Endothelial cell of umbilical vein (primary cell): ENCODE measurements around the gene CACNA1C. TPM values are rescaled to one million over a fixed set of nuclear protein-coding genes. Genes with fewer than 3 reads are reported as not detected.

ENCODE experiments used
- BruUV-seq: library from RNA; stranded (reverse); fragments of 400-500 nt; replicated peaks from 2 replicates; lab custom pipeline; 2021; lab: Mats Ljungman, UMichigan
- CTCF ChIA-PET: fragments of 300-600, 350-600 bp; sonication (Branson Sonifier 250); formaldehyde crosslinking; loops from one replicate; lab custom pipeline; 2021; ENCODE audit warnings: antibody characterized with exemption, inconsistent platforms; lab: Charles Lee
- POLR2A ChIA-PET: fragments of 300-600, 350-600 bp; sonication (Branson Sonifier 250); formaldehyde crosslinking; loops from one replicate; lab custom pipeline; 2021; ENCODE audit warnings: antibody characterized with exemption, inconsistent platforms; lab: Charles Lee
- DNase-seq: peaks from one replicate; pipeline ENCODE4 v3.0.0-alpha.2; 2011; ENCODE audit warnings: low read depth, low spot score
- FAIRE-seq: peaks from 2 replicates; lab custom pipeline; 2011; peaks lifted over from hg19 to GRCh38; lab: Jason Lieb, UNC
- H2AFZ ChIP-seq: 2 replicates; pipeline ENCODE4 v1.6.0; 2012; ENCODE audit warnings: low read depth, low read length, control low read depth, inconsistent platforms
- H3K27ac ChIP-seq: 2 replicates; pipeline ENCODE4 v1.5.1; 2011; ENCODE audit warnings: low read depth, mild to moderate bottlenecking, control low read depth, low read length, moderate library complexity; ENCODE audit not compliant: insufficient read depth
- H3K27me3 ChIP-seq, 2 experiments: 2 replicates each; pipeline versions ENCODE4 v1.6.0 to v1.6.1; 2011; ENCODE audit warnings: low read length in 2 of 2, mixed read lengths in 1 of 2; ENCODE audit not compliant: control insufficient read depth in 2 of 2, insufficient read depth in 2 of 2
- H3K36me3 ChIP-seq, 2 experiments: 2 replicates in 1 of 2; 3 replicates in 1 of 2; pipeline ENCODE4 v1.5.1; 2011; ENCODE audit warnings: low read length in 2 of 2, mild to moderate bottlenecking in 1 of 2, moderate library complexity in 1 of 2; ENCODE audit not compliant: control insufficient read depth in 2 of 2, insufficient read depth in 2 of 2; ENCODE audit errors: extremely low read depth in 1 of 2
- H3K4me1 ChIP-seq: 3 replicates; pipeline ENCODE4 v1.5.1; 2011; ENCODE audit warnings: mild to moderate bottlenecking, low read length; ENCODE audit not compliant: control insufficient read depth, insufficient read depth; ENCODE audit errors: extremely low read depth
- H3K4me2 ChIP-seq: 2 replicates; pipeline ENCODE4 v1.6.1; 2011; ENCODE audit warnings: low read length, control low read depth, mixed read lengths; ENCODE audit not compliant: insufficient read depth
- H3K4me3 ChIP-seq, 3 experiments: fragments of 200-600 bp in 1 of 3; sonication (generic), shearing (Covaris generic) in 1 of 3; replicated peaks in 1 of 3; 2 replicates each; pipeline ENCODE4 v1.5.1; 2011 to 2016; ENCODE audit warnings: control low read depth in 3 of 3, low read length in 3 of 3, mild to moderate bottlenecking in 2 of 3, inconsistent platforms in 1 of 3, low read depth in 1 of 3, moderate library complexity in 1 of 3; ENCODE audit not compliant: insufficient read depth in 1 of 3
- H3K79me2 ChIP-seq: 2 replicates; pipeline ENCODE4 v1.6.0; 2012; ENCODE audit warnings: low read length, inconsistent platforms; ENCODE audit not compliant: control insufficient read depth, insufficient read depth
- H3K9ac ChIP-seq: replicated peaks from 2 replicates; pipeline ENCODE3; 2011; ENCODE audit warnings: low read length, control low read depth; ENCODE audit not compliant: insufficient read depth; ENCODE audit errors: extremely low read depth
- H3K9me1 ChIP-seq: replicated peaks from 3 replicates; pipeline ENCODE4 v1.6.0; 2011; ENCODE audit warnings: mild to moderate bottlenecking, low read length; ENCODE audit not compliant: control insufficient read depth, insufficient read depth; ENCODE audit errors: extremely low read depth
- H3K9me3 ChIP-seq: replicated peaks from 2 replicates; pipeline ENCODE4 v1.5.1; 2012; ENCODE audit warnings: low read length, inconsistent platforms; ENCODE audit not compliant: control insufficient read depth, insufficient read depth
- H4K20me1 ChIP-seq: replicated peaks from 2 replicates; pipeline ENCODE3; 2011; ENCODE audit warnings: mild to moderate bottlenecking, low read length; ENCODE audit not compliant: control insufficient read depth, insufficient read depth; ENCODE audit errors: extremely low read depth
- CTCF ChIP-seq, 2 donors: IDR thresholded peaks; 1 replicate in 1 of 2; 2 replicates in 1 of 2; pipeline ENCODE4 v1.5.1; 2011; ENCODE audit warnings: low read length in 2 of 2, mild to moderate bottlenecking in 2 of 2, moderate library complexity in 2 of 2, control low read depth in 1 of 2, inconsistent platforms in 1 of 2, low read depth in 1 of 2; ENCODE audit not compliant: insufficient read depth in 1 of 2; ENCODE audit errors: extremely low read depth in 1 of 2
- EZH2 ChIP-seq: IDR thresholded peaks from 2 replicates; pipeline ENCODE4 v1.6.1; 2012; ENCODE audit warnings: borderline replicate concordance, low read depth, mild to moderate bottlenecking, moderate library complexity, low read length, inconsistent platforms; ENCODE audit not compliant: severe bottlenecking
- FOS ChIP-seq: IDR thresholded peaks from 2 replicates; pipeline ENCODE4 v1.6.1; 2011; ENCODE audit warnings: mild to moderate bottlenecking, low read length, moderate library complexity, borderline replicate concordance; ENCODE audit not compliant: insufficient read depth
- GATA2 ChIP-seq: IDR thresholded peaks from 2 replicates; pipeline ENCODE4 v1.7.0; 2011; ENCODE audit warnings: low read depth, mild to moderate bottlenecking, moderate library complexity, mixed read lengths, low read length; ENCODE audit not compliant: insufficient read length, insufficient read depth
- JUN ChIP-seq: IDR thresholded peaks from 2 replicates; pipeline ENCODE4 v1.6.1; 2011; ENCODE audit warnings: borderline replicate concordance, low read depth; ENCODE audit not compliant: insufficient read length, insufficient read depth
- MAX ChIP-seq: IDR thresholded peaks from 2 replicates; pipeline ENCODE4 v1.6.1; 2011; ENCODE audit not compliant: insufficient read depth, insufficient read length
- MYC ChIP-seq: IDR thresholded peaks from one replicate; pipeline ENCODE4 v1.6.1; 2011; ENCODE audit warnings: mild to moderate bottlenecking, low read depth, low read length
- POLR2A ChIP-seq: IDR thresholded peaks from 2 replicates; pipeline ENCODE4 v1.6.1; 2012; ENCODE audit warnings: low read depth, mild to moderate bottlenecking, control low read depth, low read length
- POLR2AphosphoS5 ChIP-seq: IDR thresholded peaks from 2 replicates; pipeline ENCODE4 v1.6.1; 2012; ENCODE audit warnings: low read depth, mild to moderate bottlenecking, control low read depth, low read length, moderate library complexity; ENCODE audit not compliant: insufficient read depth
- dilution Hi-C: fragments of 300-500 bp; cut with MboI; formaldehyde crosslinking; loops from one replicate; pipeline ENCODE4 v1.15.0; 2019; ENCODE audit warnings: low sequenced_read_pairs; ENCODE audit not compliant: extremely low pct_ligation_motif_present
- intact Hi-C: fragments of 100-400 bp; cut with micrococcal nuclease; formaldehyde crosslinking; loops from one replicate; pipeline ENCODE4 v1.10.0; 2022
- polyA plus RNA-seq, 4 experiments: library from polyadenylated mRNA; depleted of rRNA in 3 of 4; stranded (reverse) in 3 of 4; unstranded in 1 of 4; fragments of >200 nt; gene quantifications; 2 replicates each; pipeline versions ENCODE4 v1.2.1 to v1.2.3, GENCODE V29; 2011 to 2012; ENCODE audit warnings: missing spikeins in 1 of 4
- total RNA-seq: library from RNA; stranded (reverse); gene quantifications from 2 replicates; pipeline ENCODE4 v1.2.3, GENCODE V29; 2021

CACNA1C gene
- total and polyA plus RNA-seq, 2 donors (not counting 3 experiments of a cell fraction or from before 2014, with no cell fraction given) = not detected

DNA sequence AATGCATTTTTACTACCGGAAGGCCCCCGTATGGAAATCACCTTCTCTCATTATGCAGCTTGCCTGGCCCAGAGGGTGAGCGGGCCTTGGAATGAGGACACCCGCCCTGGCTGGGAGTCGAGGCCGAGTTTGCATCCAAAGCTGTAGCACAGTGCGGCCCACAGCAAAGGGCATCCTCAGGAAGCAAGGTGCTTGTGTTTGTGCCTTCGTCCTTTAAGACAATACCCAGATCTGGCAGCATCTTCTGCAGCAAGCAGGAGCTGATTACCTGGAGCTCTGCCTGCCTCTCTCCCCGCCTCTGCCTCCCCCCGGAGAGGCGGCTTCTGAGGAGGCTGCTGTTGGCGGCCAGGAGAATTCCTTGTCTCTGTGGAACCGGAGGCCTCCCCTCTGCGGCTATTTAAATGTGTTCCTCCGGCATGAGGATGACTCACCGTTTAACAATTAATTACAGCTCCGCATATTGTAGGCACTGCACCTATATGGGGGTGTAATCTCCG lies 145.3 kb downstream of the CACNA1C start:
- no peaks in the 10 kb centered on the region for H3K79me2 ChIP-seq
- H3K9ac ChIP-seq = no peak overlapping the region
- no peak overlapping the region for H2AFZ ChIP-seq
- no peaks in the 10 kb centered on the region for H3K27me3 ChIP-seq
- dilution Hi-C loops = no loop called here
- ChIA-PET POLR2A (no interaction called here), CTCF (interaction anchor here (1.1 kb wide), 1 partner anchor 17 kb away, joined by 3 read pairs; no protein-coding TSS in a partner anchor)
- no peaks in the 10 kb centered on the region for H4K20me1 ChIP-seq
- H3K9me1 ChIP-seq = no peaks in the 10 kb centered on the region
- FAIRE-seq (no peak), DNase-seq (no peak)
- H3K4me2 ChIP-seq = no peak overlapping the region
- H3K4me1 ChIP-seq = no peaks in the 10 kb centered on the region
- intact Hi-C loops = no loop called here
- H3K27ac ChIP-seq = no peak overlapping the region
- no TSS peak for BruUV-seq
- TF ChIP-seq FOS = no peak
- TF ChIP-seq MAX = no peak
- TF ChIP-seq POLR2AphosphoS5 = no peak
- TF ChIP-seq POLR2A = no peak
- TF ChIP-seq MYC = no peak
- TF ChIP-seq GATA2 = no peak
- TF ChIP-seq CTCF (IDR thresholded peaks at IDR 0.05; ENCODE audit: extremely low read depth in 1 of 2, insufficient read depth in 1 of 2, low read depth in 1 of 2, low read length in 2 of 2) = no peak
- no peak for TF ChIP-seq JUN
- no peak for TF ChIP-seq EZH2
- H3K4me3 ChIP-seq = no peak overlapping the region
- no peaks in the 10 kb centered on the region for H3K36me3 ChIP-seq
- no peaks in the 10 kb centered on the region for H3K9me3 ChIP-seq
